Activated CD8-positive, alpha-beta memory T cell treated with anti-CD3 and anti-CD28 coated beads for 1 hour (primary cell): ENCODE data around the gene HS1BP3.

Experiments
- DNase-seq, 2 donors: peaks; one replicate each; pipeline ENCODE4 v3.0.0-alpha.2; 2020; ENCODE audit warnings: low read depth in 1 of 2; ENCODE audit errors: extremely low read depth in 1 of 2

HS1BP3 gene

GRCh38 chr2:20675701-20676352 lies 24.9 kb upstream of the HS1BP3 start:
- DNase-seq, result no peak

DNA sequence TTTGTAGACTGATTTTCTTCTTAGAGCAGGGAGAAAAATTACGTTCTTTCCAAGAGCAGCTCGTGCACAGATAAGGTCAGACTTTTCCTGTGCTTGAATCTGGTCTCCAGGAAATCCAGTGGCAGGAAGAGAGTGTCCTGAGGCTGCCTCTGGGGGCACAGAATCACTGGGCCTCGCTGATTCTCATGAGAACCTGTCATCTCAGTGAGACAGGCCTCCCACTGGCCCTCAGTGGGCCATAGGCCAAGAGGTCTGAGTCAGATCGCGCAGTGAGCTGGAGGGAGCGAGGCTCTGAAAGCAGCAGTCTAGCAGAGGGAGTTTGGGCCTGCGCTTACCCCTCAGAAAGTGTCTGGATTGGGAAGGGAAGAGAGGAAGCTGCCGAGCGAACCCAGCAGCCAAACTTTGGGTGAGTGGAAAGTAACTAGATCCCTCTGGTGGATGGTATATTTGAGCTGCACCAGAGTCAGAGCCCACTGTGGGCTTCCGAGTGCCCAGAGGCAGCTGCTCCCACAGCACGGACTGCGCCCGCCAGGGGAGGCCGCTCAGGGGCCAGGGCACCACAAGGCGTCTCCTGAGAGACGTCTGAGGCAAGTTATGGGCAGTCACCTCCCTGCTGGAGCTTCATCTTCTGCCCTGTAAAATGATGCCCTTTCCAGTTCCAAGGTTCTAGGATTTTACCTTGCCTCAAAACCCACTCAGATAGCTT lies 24.2 kb upstream of the HS1BP3 start:
- no peak for DNase-seq

DNA sequence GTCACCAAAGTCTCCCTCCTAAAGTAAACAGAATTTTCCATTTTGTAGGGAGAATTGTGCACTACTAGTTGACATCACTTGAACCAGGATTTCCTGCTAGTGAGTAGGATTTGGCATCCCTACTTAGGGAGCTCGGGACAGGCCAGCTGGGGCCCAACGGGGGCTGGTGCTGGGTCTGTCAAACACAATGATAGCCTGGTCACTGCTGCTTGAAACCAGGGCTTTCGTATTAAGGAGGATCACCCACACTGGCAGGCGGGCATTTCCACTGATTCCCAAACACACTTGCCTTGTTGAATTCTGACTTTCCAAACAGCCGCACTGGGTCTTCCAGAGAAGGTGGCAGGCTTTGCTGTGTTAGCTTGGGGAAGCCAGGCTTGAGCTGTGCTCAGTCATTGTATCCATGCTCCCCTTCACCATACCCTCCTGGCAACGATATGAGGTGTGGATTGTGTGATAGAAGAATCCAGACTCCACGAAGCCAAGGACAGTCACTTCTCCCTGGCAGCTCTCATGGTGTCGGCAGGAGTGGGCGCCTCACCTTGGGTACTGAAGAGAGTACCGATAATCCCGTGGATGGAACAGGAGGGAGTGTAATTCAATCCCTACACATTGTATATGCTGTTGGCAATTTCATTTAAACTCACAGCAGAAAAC lies 23.5 kb upstream of the HS1BP3 start:
- no peak for DNase-seq

- DNase-seq, result no peak
These were observed 22.9 kb upstream of the HS1BP3 start for GRCh38 chr2:20673686-20674308.

DNA sequence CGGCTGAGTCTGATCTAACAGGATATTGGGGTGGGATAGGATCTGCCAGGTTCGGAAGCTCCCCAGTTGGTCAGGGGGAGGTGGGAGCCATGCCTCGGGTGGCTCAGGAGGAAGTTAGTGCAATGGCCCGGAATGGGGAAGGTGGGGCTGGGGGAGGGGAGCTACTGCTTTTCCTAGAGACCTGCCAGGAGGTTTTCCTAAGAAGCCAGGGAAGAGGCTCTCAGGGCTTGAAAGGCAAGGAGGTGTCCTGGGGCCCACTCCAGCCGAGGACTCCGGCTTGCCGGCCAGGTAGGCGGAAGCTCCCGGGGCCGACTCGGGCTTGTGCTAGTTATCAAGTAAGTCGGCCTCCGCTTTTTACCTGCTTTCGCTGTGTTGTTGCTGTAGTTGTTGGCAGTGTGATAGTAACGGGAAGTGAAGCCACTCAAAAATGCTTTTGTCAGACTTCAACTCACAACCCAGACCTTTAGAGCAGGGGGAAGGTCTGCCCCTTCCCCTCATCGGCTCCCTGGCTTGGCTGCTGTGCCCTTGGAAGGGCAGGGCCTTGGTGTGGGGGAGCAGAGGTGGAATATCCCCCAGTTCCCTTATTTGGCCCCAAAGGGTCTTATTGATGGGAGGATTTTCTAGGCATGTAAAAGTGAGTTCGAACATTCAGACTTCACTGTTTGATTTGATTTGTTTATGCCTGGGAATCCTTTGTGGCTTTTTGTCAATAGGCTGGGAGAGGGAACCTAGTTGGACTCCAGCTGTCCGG lies 21.5 kb upstream of the HS1BP3 start:
- no peak for DNase-seq

DNA sequence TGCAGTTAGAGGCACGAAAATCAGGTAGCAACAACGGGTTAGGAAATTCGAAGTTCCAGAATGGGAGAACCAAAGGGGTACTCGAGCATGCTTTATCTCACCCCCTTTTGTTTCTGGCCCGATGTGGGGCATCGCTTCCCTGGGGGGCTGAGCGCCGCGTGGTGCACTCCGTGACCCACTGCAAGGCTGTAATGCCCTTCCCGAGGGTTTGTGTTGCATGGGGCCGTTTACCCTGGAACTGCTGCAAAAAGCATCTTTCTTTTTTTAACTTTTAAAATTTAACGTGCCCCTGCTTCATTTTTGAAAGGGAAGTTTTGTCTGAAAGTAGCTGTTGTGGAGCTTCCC lies 20.8 kb upstream of the HS1BP3 start:
- no peak for DNase-seq

- no peak for DNase-seq
These were observed 20.3 kb upstream of the HS1BP3 start for GRCh38 chr2:20671036-20671735.

GRCh38 chr2:20670315-20671035 lies 19.6 kb upstream of the HS1BP3 start:
- no peak for DNase-seq

DNA sequence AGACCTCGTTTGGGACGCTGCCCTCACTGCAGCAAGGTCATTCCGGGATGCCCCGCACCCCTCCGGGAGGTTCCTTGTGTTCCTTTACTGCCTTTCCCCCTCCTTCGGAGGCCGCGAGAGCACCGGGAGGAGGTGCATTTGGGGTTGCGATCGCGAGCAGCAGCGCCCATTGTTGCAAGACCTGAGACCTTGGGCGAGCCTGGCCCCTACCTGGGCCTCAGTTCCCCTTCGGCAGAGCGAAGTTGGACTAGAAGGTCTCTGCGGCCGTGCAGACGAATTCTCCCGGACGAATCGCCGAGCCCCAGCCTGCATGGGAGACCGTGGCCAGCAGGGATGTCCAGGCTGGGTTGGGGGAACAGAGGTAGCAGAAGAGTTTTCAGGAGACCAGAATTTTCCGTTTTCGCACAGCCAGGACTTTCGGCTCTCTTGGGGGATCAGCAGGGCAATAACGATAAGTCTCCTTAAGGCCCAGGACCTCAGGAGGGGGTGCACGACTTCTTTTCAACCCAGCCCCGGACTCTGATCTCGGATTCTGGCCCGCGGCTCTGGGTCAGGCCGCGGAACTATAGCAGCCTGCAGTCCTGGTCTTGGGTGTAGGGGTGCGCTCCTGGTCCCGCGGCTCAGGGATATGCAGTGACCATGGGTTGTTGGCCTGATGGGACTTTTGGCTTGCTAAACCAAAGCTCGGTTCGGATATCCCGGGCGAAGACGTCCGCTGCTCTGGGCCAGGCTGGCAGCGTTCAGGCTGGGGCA lies 18.8 kb upstream of the HS1BP3 start:
- DNase-seq, result no peak

GRCh38 chr2:20668871-20669475 lies 18.1 kb upstream of the HS1BP3 start:
- DNase-seq, result no peak

- no peak for DNase-seq
These were observed 17.6 kb upstream of the HS1BP3 start for GRCh38 chr2:20668451-20668850.

DNA sequence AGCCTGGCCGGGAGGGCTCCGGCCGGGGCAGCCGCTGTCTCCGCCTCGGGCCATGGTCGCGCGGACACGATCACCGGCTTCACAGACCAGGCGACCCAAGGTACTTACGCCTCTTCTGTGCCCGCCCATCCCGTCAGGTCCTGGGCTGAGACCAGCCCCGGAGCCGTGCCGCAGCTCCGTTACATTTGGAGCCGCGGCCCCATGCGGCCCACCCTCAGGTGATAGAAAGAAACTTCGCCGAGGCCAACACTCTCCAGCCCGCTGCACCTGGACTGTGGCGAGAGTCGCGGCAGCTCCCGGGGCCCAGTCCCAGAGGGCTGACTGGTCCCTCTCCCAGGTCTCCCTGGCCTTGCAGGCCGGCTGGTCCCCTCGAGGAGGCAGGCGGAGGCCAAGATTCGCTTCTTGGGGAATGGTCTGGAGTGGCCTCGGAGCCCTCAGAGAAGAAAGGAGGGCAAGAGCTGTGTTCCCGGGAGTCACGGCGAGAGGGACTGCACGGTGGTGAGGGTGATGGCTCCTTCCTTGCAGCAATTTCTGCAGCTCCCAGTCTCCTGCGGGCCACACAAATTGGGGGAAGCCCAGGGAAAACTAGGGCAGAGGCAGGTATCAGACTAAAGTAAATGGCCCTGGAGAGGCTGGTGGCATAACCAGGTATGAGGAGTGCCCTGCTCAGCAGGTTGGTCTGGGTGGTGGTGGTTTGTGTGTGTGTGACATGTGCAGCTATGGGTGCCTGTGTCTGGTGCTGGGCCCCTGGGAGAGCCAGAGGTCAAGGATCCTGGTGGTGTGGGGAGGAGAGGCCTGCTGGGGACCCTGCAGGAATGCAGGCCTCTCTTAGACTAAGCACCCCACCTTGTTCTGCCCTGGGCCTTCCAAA lies 16.9 kb upstream of the HS1BP3 start:
- no peak for DNase-seq

DNA sequence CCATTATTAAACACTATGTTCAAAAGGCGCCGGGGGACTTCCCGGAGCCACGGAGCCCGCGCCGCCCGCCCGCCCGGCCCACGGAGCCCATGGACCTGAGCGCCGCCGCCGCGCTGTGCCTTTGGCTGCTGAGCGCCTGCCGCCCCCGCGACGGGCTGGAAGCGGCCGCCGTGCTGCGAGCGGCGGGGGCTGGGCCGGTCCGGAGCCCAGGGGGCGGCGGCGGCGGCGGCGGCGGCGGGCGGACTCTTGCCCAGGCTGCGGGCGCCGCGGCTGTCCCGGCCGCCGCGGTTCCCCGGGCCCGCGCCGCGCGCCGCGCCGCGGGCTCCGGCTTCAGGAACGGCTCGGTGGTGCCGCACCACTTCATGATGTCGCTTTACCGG lies 16.2 kb upstream of the HS1BP3 start:
- DNase-seq, result no peak

DNA sequence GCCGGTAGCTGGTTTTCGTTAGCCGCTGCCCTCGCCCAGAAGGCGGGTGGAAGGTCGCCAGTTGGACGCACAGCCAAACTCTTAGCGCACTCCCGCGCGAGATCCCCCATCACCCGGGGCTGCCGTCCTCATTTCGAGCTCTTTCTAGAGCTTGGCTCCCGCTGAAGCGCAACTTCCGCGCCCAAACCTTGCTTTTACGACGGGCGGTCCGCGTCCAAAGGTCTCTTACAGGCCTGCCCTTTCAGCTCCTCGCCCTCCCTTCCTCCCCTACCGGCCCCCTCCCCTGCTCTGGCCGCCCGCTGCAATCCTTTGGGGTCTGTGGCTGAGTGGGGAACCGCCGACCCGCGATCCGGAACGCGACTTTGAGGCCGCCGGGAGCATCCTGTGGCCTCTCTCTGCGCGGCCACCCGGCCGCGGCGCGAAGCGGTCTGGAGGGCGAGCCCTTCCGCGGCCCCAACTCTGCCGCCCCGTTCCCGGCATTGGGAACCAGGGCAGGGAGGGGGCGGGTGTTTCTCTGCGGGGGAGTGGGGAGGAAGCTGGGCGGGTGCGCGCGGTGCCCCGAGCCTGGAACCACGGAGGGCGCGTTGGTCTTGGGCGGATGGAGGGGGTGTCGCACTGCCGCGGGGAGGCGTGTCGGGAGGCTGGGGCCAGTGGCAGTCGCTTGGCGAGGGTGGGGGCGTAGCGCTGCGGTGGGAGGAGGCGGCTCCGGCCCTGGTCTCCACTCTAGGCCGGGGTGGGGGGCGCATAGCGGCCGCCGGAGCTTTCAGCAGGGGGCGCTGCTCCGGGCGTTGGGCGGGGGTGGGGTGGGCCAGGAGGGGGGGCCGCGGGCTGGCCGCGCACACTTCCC lies 15.6 kb upstream of the HS1BP3 start, which contains the start of gene GDF7:
Gene GDF7 (plus strand): TSS at position 841 of the 847 bp plus-strand sequence. CDS start 96 bp downstream, outside the sequence.
- no peak for DNase-seq

- DNase-seq, result no peak
These were observed 15.1 kb upstream of the HS1BP3 start for GRCh38 chr2:20666005-20666303.

GRCh38 chr2:20665243-20666004 lies 14.5 kb upstream of the HS1BP3 start:
- DNase-seq, result no peak
